ENCODE measurements around the gene GOLGA8K. TPM values are rescaled to one million over a fixed set of nuclear protein-coding genes. Genes with fewer than 3 reads are reported as not detected.
"Not testable (repeated sequence)": the region's sequence is repeated elsewhere in the genome, so short reads cannot be mapped to it uniquely, and the experiment has no call there.

Gene GOLGA8K, protein sequence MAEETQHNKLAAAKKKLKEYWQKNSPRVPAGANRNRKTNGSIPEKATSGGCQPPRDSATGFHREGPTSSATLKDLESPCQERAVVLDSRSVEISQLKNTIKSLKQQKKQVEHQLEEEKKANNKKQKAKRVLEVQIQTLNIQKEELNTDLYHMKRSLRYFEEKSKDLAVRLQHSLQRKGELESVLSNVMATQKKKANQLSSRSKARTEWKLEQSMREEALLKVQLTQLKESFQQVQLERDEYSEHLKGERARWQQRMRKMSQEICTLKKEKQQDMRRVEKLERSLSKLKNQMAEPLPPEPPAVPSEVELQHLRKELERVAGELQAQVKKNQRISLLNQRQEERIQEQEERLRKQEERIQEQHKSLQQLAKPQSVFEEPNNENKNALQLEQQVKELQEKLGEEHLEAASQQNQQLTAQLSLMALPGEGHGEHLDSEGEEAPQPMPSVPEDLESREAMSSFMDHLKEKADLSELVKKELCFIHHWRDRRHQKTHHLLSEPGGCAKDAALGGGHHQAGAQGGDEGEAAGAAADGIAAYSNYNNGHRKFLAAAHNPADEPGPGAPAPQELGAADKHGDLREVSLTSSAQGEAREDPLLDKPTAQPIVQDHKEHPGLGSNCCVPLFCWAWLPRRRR
- total RNA-seq = 0.62 TPM

- not testable (repeated sequence) for DNase-seq
These were observed at the start of gene GOLGA8K for GRCh38 chr15:32403192-32403591. TSS of gene GOLGA8K (minus strand) at chr15:32403292. CDS start at chr15:32403194, 98 bp downstream.

GRCh38 chr15:32440445-32440977 is 37.4 kb upstream of the GOLGA8K start:
- DNase-seq = not testable (repeated sequence)

DNA sequence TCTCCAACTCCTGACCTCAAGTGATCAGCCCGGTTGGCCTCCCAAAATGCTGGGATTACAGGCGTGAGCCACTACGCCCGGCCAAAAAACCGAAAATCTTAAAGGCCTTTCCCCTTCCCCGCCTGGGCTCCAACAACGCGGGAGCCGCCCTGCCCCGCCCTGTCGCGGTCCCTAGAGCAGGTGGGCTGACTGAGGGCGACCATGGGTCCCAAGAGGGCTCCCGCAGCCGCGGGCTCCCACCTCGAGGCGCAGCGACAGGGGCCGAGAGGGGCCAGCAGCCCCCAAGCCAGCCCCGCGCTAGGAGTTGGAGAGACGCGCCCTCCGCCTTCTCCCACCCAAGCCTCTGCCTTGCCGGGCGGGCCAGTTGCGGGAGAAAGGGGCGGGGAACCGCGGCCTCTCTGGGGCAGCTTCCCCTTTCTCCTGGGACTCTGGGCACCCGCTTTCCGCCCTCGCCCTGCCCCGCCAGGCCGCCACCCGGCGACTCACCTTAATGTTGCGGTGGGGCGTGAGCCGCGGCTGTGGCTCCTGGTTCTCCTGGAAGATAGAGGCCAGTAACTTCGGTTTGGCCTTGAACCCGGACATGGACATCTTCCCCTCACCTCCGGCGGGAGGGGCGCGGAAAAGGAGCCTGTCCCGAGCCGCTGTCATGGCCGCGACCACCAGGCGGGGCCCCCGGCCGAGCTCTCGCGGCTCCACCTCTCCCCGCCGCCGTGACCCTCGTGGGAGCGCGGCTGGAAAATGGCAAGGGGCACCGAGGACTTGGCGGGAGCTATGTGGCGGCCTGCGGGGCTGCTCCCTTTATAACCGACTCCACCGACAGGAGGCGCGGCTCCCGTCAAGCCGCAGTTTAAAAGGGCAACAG is 31.2 kb upstream of the GOLGA8K start:
- DNase-seq = not testable (repeated sequence)

GRCh38 chr15:32427635-32428034 is 24.5 kb upstream of the GOLGA8K start:
- DNase-seq = not testable (repeated sequence)

- not testable (repeated sequence) for DNase-seq
These were observed 23.4 kb upstream of the GOLGA8K start for GRCh38 chr15:32426511-32426910.

DNA sequence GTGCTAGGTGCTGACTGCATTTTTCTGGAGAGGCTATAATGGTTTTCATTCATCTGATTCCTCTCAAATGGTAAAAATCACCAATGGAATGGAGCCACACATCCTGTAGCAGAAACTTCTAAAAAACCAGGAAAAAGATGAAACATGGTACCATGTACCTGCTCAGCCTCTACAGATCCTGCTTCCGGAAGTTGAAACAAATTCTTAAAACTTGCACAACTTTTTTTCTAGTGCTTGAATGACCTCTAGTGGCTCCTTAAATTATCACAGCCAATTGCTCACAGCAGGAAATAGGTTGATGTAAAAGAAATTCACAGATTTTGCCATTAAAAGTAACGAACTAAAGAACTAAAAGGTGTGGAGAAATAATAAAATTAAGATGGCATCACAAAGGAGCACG is 4.8 kb upstream of the GOLGA8K start:
- DNase-seq = not testable (repeated sequence)

DNA sequence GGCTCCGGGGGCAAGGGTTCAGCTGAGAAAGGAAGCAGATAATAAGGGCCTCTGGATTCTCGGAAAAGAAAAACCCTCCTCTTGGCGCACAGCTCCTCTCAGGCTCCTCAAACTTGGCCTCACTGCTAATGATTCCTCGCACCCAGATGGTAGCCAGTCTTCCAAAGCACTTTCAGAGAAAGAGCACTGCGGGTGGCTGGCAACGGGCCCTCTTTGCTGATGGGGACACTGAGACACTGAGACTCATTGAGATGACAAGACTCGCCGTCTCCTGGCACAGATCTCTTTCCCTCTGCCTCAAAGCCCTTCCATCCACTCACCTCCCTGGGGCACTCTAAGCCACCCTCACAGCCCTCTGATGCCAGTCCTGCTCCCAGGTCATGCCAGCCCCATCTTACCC is 6.6 kb downstream of the GOLGA8K start:
- not testable (repeated sequence) for DNase-seq

GRCh38 chr15:32394745-32395144 is 8.3 kb downstream of the GOLGA8K start:
- DNase-seq = not testable (repeated sequence)

DNA sequence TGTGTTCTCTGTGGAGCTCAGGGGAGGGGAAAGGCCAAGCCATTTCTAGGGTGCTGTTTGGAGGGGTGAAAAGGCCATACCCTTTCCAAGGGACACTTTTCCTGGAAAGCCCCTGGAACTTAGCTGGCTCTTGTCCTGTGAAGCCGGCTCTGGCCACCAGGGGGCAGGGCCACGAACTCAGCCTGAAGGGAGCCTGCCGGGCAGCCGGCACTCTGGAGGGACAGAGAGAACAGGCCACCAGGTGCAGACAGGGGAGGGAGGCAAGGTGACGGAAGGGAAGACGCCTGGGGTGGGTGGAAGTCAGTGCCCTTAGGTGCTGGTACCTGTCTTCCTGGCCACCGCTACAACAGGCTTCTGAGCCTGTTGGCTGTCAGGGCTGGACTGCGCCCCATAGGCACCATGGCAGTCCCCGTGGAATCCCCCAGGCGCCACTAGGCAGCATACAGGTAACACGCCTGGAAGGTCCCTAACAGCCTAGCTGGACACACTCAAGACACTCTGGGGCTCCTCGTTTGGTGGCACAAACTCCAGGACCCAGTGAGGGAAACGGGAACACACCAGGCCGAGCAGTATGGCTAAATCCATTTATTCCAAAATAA is 14.9 kb downstream of the GOLGA8K start:
- DNase-seq = not testable (repeated sequence)

DNA sequence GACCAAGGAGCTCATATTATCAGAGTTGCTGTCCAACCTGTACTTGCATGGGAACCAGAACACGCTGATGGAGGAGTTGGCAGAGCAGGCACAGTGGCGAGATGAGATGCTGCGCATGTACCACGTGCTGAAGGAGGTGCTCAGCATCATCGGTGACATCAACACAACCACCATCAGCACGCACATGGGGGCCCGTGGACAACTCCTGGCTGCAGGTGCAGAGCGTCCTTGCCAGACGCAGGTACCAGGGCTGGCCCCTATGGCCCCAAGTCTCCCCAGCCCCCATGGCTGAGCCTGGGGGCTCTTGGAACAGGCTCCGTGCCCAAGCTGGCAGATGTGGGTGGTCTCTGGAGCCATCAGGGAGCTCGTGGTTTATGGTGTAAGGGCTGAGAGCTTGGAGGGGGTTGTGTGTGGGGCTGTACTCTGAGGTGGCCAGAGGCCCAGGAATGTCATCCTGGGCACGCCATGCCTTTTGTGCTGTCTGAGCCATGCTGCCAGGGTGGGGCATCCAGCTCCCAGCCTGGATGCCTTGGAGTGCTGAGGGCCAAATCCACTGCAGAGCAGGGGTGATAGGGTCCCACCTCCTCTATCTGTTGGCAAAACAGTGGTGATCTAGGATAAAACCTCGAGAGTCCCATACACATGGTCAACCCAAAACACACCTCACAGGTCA is 17.1 kb downstream of the GOLGA8K start:
- not testable (repeated sequence) for DNase-seq

- not testable (repeated sequence) for DNase-seq
These were observed 28.9 kb downstream of the GOLGA8K start for GRCh38 chr15:32374185-32374584.

GRCh38 chr15:32373707-32374106 is 29.4 kb downstream of the GOLGA8K start:
- not testable (repeated sequence) for DNase-seq

- not testable (repeated sequence) for DNase-seq
These were observed 31.0 kb downstream of the GOLGA8K start for GRCh38 chr15:32372075-32372474.

GRCh38 chr15:32370526-32370925 is 32.6 kb downstream of the GOLGA8K start:
- DNase-seq = not testable (repeated sequence)

- DNase-seq = not testable (repeated sequence)
These were observed 33.0 kb downstream of the GOLGA8K start for GRCh38 chr15:32370064-32370463.

DNA sequence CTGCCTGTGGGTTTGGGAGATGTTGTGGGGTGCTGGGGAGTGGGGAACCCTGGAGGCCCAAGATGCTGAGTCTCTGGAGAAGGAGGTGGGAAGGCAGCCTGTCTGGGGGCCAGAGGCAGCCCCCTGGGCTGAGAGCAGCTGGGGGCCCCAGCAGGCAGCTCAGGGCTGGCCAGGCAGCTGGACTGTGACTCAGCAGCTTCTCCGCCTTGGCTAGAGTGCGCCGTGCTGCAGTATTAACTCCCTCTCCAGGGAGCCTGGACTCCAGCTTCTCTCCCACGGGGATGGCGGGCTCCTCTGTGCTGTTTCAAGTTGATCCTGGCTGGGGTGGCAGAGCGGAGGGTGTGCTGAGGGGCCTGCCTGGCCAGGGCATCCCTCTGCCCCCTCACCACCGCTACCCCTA is 36.6 kb downstream of the GOLGA8K start:
- DNase-seq = not testable (repeated sequence)

DNA sequence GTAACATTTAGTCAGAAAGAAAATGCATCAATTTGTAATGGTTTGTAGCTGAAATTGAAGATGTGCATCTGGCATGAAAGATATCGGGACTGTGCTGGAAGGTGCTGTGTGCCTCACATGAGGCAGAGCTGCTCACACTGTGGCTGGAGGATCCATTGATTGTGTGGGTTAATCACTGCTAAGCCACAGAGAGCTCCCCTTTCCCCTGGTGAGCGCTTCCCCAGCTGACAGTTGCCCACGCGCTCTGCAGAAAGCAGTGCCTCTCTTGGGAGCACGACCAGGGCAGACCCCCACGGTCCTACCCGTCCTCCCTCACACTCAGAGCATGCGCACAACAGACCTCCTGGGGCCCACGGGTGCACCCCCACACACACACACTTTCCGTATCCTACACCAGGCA is 37.1 kb downstream of the GOLGA8K start:
- DNase-seq = not testable (repeated sequence)

GRCh38 chr15:32364944-32365343 is 38.1 kb downstream of the GOLGA8K start:
- DNase-seq = not testable (repeated sequence)

DNA sequence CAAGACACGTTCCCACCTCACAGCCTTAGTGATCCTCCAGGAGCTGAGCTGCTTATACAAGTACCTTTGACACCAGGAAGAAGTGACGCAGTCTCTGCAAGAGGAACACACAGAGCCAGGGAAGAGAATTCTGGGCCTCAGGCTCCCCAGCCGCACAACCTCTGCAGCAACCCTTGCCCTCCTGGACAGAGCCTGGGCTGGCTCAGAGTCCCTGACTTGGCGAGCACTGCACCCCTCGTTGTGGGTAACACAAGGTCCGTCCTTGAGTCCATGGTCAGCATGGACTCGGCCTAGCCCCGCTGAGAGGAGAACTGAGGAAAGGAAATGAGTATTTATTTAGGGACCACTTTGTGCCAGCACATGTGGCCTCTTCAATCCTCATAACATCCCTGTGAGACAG is 39.6 kb downstream of the GOLGA8K start:
- not testable (repeated sequence) for DNase-seq

GRCh38 chr15:32361662-32362061 is 41.4 kb downstream of the GOLGA8K start:
- not testable (repeated sequence) for DNase-seq

DNA sequence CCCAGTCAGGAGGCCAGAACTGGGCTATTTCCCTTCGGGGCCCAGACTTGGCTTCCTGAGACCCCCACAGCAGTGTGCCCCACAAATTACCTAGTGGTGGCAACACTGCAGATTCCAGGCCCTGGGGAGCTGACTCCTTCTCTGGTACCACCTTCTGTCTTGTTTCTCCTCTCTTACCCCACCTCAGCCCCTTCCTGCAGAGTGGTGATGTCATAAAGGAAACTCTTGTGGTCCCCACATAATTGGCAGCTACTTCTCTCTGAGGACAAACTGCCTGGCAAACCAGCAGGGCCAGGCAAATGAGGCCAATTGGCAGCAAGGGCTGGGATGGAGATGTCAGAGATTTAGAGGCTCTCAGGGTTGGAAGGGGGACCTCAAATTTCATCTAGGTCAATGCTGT is 44.6 kb downstream of the GOLGA8K start:
- DNase-seq = not testable (repeated sequence)
